ELR (cell line): Measurements from ENCODE around the gene CENPB.
"Not testable (repeated sequence)": the region's sequence is repeated elsewhere in the genome, so short reads cannot be mapped to it uniquely, and the experiment has no call there.

Experiments used
- DNase-seq: peaks from one replicate; pipeline ENCODE4 v3.0.0-alpha.2; 2015; ENCODE audit warnings: low read depth

The CENPB gene

DNA sequence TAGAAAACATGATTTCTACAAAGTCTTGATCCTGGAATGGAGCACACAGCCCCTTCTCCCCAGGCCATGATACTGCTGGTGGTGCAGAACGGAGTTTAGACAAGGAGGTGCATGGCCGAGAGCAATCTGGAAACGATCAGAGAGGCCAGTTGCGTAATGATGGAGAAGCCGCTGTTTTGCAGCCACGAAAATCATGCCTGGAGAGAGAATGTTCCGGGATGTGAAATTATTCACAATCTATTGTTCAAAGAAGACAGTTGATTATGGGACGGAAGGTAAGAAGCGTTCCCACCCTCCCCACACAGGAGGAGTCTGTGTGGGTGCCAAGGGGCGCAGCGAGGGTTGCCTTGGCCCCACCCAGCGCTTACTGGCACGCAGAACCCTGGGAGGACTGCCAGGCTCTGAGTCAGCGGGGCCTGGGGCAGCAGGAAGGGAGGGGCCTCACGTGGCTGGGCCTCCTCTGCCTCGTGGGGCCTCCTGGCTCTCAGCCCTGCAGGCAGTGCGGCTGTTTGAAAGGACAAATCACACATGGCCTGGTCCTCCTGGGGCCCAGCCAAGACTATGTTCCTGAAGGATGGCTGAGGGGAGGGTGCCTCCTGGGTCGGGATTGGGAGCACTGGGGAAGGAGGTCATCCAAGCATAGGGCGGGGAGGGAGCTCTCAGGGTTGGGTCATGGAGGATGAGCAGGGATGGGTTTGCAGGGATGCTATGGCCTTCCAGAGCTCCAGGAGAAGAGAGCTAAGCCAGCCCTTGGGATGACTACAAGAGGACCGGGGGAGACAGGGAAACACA, 25.1 kb upstream of the CENPB start:
- DNase-seq, result peak; percentile 98

DNA sequence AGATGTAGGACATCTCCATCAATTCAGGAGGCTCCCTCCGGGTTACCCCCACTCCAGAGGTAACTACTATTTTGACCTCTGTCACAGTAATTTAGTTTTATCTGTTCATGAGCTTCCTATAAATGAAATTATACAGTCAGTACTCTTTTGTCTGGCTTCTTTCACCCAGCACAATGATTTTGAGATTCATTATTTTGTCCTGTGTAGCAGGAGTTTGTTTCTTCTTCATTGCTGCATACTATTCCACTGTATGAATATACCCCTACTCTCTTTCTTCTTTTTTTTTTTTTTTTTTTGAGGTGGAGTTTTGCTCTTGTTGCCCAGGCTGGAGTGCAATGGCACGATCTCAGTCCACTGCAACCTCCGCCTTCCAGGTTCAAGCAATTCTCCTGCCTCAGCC, 22.0 kb upstream of the CENPB start:
- DNase-seq, result no peak

DNA sequence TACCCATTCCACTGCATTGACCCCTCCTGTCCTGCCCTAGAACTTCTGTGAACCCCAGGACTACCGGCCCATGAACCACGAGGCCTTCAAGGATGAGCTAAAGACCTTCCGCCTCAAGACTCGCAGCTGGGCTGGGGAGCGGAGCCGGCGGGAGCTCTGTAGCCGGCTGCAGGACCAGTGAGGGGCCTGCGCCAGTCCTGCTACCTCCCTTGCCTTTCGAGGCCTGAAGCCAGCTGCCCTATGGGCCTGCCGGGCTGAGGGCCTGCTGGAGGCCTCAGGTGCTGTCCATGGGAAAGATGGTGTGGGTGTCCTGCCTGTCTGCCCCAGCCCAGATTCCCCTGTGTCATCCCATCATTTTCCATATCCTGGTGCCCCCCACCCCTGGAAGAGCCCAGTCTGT, 18.2 kb upstream of the CENPB start:
- no peak for DNase-seq

DNA sequence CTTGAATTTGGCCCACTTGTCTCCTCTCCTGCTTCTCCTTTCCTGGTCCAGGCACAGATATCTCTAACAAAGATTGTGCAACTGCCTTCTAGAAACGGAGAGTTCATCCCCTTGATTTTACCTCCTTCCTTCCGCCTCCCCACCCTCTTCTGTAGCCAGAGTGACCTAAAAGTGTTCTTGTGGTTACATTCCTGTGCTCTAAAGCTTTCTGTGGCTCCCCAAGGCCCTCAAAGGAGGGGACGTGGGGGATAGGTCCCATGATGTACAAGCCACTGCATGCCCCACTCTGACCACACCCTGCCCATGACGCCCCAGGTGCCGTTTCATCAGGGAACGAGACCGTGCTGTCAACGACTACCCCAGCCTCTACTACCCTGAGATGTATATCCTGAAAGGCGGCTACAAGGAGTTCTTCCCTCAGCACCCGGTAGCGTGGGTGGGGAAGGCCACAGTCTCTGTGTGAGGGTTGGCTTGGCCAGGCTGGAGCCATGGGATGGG, 17.8 kb upstream of the CENPB start:
- no peak for DNase-seq

DNA sequence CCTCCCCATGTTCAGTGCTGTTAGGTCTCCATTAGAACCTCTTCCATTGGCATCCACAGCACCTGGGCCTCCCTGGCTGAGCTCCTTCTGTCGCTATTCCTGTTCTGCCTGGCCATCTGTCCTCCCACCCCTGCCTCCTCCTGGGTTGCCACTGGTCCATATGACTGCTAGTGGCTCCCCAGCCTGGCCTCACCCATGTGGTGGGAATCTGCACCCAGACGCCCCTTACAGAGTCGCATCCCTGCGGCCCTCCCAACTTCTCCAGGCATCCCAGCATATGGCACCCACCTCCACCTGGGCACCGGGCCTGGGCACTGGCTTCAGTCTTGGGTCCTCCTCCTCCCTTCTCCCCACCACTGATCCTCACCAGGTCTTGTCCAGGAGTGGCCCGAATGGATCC, 17.3 kb upstream of the CENPB start:
- no peak for DNase-seq

DNA sequence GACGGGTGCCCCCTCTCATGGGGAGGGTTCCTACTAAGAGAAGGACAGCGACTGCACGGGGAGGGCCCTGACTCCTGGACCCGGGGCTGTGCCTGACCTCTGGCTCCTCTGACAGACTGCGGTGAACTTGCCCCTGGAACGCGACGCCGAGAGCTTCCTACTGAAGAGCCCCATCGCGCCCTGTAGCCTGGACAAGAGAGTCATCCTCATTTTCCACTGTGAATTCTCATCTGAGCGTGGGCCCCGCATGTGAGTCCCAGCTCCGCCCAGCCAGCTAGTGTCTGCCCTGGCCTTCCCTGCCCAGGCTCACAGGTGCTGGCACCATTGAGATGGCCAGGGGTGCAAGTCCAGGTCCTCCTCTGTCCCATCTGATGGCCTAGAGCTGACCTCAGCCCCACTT, 16.7 kb upstream of the CENPB start:
- no peak for DNase-seq

DNA sequence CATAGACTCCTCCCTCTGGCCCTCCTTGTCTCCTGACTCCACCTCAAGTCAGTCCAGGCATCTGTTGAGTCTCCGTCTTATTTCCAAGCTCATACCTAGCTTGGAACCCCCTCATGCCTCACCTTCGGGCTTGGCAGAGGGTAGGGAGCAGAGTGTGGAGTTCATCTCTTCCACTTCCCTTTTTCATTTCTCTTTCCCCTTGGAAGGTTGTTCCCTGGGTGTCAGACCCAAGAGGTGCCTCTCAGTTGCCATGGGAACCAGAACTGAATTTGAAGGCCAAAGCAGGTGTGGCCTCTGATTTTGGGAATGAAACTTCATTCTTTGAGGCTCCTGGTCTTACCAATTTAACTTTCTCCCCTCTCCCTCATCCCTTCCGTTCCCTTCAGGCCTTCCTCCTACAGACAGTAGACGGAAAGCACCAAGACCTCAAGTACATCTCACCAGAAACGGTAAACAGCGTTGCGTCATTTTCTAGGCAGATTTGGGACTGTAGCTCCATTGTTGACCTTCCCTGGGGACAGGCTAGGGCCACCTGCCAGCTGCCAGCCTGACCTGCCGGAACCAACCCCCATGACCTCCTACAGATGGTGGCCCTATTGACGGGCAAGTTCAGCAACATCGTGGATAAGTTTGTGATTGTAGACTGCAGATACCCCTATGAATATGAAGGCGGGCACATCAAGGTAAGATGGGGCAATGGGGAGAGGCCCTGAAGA, 16.1 kb upstream of the CENPB start:
- no peak for DNase-seq

DNA sequence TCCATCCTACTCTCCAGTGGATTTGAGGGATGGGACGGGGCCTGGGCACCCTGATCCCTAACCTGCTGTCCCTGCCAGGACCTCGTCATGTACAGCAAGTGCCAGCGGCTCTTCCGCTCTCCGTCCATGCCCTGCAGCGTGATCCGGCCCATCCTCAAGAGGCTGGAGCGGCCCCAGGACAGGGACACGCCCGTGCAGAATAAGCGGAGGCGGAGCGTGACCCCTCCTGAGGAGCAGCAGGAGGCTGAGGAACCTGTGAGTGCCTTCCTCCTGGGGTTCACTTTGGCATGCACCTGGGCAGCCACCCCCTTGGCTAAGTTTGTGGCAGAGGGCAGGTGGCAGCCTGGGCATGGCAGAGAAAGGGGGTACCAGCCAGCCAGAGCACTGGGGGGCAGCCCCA, 15.3 kb upstream of the CENPB start:
- DNase-seq, result no peak

DNA sequence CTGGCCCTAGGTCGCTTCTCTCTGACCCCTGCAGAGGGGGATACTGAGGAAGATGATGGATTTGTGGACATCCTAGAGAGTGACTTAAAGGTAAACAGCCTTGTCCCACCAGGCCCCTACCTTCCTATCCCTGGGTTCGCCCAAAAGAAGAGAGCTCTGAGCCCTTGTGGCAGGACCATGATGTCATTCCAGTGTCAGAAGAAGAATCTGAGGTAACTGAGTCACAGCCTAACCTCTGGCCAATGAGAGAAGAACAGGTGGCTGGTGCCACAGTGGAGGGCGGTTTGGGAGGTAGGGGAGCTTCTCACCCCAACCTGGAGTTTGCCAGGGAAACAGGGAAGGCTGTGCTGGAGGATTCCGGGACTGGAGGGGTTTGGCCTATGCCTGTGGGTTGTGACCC, 14.8 kb upstream of the CENPB start:
- no peak for DNase-seq

DNA sequence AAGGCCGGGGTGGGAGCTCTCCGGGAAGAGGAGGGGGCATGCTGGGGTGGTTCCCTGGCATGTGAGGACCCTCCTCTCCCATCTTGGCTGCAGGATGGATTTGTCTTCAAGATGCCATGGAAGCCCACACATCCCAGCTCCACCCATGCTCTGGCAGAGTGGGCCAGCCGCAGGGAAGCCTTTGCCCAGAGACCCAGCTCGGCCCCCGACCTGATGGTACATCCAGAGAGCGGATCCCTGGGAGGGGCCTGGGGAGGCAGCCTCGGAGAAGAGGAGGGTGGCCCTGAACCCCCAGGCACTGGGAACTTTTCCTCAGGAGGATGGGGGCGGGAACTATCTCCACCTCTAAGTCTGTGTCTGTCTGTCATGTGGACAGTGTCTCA, 14.3 kb upstream of the CENPB start:
- no peak for DNase-seq

DNA sequence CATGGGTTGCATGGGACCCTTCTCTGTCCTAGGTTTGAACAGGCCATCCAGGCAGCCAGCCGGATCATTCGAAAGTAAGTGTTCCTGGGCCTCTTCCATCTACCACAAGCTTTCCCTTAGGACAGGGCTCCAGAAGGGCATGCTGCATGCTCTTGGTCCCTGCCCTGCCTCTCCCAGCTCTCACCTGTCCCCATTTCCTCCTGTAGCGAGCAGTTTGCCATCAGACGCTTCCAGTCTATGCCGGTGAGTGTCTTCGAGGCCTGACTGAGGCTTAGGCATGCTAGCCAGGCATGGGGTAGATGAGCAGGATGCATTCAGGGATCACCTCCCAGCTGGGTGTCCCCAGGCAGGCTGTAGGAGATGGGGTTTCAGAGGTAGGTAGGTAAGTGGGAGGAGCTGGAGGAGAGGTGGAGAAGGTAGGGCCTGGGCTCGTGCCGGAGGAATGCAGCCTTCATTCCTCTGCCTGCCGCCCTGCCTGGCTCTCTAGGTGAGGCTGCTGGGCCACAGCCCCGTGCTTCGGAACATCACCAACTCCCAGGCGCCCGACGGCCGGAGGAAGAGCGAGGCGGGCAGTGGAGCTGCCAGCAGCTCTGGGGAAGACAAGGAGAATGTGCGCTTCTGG, 13.8 kb upstream of the CENPB start:
- no peak for DNase-seq

DNA sequence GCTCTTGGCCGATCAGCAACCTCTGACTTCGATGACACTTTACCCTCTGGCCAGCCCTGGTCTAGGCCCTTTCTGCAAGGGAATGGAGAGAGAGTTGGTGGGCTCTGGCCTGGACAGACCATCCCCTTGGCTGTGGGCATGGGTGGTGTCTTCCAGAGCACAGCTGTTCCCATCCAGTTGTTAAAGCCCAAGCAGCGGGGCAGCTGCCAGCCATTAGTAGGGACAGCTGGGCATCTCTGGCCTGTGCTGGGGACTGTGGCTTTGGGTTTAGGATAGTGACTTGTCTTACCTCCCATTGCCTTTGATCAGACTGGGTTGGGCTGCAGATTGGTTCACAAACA, 12.3 kb upstream of the CENPB start:
- no peak for DNase-seq

DNA sequence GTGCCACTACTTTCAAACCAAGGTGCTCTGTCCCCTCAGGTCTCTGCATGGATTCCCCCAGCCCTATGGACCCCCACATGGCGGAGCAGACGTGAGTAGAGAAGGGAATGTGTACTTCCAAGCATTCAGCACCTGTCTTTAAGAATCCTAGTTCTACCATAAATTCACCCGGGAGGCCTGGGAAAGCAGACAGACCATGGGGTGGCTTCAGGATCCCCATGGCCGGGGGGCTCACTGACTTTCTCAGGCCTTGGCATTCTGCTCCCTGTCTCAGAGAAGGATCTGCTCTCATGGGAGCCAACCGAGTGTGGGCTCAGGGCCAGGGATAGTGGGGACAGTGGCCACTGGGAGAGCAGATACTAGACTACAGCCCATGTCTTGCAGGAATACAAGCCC, 11.8 kb upstream of the CENPB start:
- no peak for DNase-seq

DNA sequence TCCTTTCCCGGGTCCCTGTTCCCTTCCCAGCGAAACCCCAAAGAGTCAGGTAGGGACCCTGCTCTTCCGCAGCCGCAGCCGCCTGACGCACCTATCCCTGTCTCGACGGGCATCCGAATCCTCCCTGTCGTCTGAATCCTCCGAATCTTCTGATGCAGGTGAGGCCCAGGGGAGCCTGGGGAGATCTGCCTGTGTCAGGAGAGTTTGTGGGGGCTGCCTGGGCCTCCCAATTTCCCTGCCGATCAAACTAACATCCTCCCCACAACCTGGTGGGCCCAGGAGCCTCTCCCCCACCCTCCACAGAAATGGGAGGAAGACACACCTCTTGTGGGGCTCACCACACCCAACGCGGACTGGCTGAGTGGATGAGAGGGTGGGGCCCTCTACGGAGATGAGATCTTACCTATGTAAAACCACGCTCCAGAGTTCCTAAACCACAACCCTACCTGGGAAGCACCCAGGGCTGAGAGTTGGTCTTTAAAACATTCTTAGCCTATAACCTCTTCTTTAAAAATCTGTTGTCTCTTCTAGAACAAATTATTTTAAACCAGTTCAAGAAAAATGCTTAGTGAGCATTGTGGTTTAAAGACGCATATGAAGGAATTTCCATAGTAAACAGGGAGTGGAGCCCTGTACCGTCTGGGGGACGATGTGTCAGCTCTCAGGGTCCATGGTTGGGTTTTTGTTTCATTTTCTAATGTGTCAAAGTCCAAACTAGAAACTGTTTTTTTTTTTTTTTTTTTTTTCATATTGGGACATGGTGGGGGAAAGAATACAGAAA, 11.2 kb upstream of the CENPB start:
- DNase-seq, result peak; percentile 72

DNA sequence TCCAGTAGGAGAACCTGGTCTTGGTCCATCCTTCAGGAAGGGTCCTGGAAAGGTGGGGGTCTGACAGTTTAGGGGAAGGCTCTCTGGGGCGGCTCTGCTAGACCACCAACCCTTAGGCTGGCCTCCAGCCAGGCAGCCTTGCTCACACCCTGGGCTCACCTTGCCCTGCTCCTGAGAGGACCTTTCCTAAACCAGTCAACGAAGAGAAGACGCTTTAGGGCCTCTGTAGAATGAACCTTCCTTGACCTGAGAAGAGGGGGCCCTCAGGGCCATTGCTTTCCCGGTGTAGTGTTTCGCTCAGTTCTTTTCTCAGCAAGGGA, 10.6 kb upstream of the CENPB start:
- DNase-seq, result no peak

DNA sequence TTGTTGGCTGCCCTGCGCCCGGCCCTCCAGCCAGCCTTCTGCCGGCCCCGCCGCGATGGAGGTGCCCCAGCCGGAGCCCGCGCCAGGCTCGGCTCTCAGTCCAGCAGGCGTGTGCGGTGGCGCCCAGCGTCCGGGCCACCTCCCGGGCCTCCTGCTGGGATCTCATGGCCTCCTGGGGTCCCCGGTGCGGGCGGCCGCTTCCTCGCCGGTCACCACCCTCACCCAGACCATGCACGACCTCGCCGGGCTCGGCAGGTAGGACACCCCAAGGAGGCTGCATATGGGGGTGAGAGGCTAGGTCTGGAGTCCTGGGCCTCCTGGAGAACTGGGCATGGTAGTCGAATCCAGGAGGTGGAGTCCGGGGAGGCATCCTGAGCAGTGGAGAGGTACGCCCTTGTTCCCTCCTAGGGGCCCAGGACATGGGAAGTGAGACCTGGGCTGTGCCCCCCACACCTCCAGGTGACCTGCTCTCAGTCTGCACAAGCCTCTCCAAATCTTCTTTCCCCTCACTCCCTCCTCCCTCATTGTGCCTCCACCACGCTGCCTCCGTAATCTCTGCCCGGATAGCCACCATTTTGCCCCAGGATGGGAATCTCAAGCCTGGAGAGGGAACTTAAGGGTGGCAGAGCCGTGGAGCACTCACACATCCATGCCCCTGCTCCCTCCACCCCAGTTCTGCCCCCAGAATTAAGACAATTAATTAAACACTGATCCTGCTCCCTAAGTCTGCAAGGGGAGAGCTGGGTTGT, 10.1 kb upstream of the CENPB start:
- peak; percentile 33 for DNase-seq

DNA sequence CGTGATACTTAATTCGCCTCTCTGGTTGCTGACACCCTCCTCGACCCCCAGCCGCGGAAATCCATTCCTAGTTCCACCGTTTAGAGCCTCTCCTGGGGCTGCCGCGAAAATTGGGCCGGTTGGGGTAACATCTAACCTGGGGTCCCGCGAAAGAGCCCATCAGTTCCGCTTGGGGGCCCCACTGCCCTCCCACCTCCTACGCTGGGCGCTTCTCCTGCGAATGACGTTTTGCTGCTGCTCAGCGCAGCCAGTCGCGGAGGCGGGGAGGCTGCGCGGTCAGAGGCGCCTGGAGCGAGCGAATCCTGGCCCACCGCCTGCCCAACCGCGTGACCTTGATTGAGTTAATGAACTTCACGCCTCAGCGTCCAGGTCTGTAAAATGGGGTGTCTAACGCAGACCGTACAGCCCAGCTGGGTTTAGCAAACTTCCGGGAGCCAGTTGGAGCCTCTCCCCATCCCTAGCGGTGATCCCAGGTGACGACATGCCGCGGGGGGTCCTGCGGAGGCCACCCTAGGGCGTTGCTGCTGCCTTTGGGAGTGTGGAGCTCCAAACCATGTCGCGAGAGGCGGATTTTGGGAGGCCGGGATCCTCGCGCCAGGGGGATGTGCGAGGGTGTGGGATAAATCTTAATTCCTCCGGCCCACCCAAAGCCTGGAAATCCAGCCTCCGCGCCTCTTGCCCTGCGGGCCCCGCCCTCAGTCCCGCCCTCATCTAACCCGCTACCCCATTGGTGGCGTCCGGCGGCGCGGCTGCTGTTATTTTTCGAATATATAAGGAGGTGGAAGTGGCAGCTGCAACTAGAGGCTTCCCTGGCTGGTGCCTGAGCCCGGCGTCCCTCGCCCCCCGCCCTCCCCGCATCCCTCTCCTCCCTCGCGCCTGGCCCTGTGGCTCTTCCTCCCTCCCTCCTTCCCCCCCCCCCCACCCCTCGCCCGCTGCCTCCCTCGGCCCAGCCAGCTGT, 9.2 kb upstream of the CENPB start, which contains the start of gene CDC25B:
TSS of gene CDC25B (plus strand) at position 800 of the 958 bp plus-strand sequence. CDS start 222 bp downstream, outside the sequence.
- DNase-seq, result peak; percentile 94

DNA sequence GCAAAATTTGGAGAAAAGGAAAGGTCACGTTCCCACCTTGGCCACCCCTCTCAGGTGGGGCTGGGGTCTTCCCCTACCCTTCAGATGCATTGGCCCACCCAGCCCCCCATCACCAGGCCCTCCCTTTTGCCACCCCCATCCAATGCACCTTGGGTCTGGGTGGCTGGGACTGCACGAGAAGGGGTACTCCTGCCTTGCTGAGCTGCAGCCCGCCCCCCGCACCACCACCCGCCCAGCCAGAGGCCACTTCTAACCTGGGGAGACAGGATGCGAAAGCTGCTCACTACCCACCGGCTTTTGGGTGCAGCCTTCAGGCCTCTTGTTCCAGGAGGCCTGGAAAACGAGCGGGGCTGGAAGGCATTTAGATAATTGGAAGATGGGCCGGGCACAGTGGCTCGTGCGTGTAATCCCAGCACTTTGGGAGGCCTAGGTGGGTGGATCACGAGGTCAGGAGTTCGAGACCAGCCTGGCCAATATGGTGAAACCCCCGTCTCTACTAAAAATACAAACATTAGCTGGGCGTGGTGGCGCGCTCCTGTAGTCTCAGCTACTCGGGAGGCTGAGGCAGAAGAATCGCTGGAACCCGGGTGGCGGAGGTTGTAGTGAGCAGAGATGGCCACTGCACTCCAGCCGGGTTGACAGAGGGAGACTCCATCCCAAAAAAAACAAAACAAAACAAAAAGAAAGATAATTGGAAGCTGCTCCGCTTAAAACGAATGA, 8.3 kb upstream of the CENPB start:
- no peak for DNase-seq

DNA sequence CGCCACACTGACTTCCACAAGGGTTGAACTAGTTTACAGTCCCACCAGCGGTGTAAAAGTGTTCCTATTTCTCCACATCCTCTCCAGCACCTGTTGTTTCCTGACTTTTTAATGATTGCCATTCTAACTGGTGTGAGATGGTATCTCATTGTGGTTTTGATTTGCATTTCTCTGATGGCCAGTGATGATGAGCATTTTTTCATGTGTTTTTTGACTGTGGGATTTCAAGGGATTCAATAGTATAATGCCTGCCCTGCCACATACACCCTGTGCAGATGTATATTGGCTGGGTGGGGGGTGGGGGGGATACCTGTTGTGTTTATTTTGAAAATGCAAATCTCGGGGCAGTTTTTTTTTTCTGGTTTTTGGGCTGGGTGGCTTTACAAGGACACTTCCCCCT, 7.6 kb upstream of the CENPB start:
- DNase-seq, result not testable (repeated sequence)

DNA sequence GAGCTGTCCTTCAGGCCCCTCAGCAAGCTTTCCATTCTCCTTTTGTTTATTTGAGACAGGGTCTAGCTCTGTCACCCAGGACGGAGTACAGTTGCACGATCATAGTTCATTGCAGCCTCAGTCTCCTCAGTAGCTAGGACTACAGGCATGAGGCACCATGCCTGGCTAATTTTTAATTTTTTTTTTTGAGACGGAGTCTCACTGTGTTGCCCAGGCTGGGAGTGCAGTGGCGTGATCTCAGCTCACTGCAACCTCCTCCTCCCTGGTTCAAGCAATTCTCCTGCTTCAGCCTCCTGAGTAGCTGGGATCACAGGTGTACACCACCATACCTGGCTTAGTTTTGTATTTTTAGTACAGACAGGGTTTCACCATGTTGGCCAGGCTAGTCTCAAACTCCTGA, 2.7 kb upstream of the CENPB start:
- DNase-seq, result not testable (repeated sequence)
